Lower leg skin (tissue), 4 donors: Measurements from ENCODE around the gene GBP4. TPM values are rescaled to one million over a fixed set of nuclear protein-coding genes. Genes with fewer than 3 reads are reported as not detected.

Experiments used
- DNase-seq, 2 donors: peaks; one replicate each; pipeline ENCODE4 v3.0.0-alpha.2; 2019; ENCODE audit warnings: low spot score in 2 of 2
- H3K4me3 ChIP-seq: fragments of 200-600 bp; sonication (generic); 2 replicates; pipeline ENCODE4 v1.5.1; 2017; ENCODE audit warnings: mild to moderate bottlenecking, low read depth; ENCODE audit not compliant: poor library complexity, severe bottlenecking
- CTCF ChIP-seq, 3 donors: fragments of 450-650 bp; IDR thresholded peaks; one replicate each; pipeline ENCODE4 v1.5.1; 2016; ENCODE audit warnings: antibody characterized with exemption in 3 of 3, mild to moderate bottlenecking in 3 of 3, moderate library complexity in 2 of 3
- POLR2A ChIP-seq, 2 donors: fragments of 450-650 bp; IDR thresholded peaks; one replicate each; pipeline ENCODE4 v1.6.1; 2016 to 2017; ENCODE audit warnings: antibody characterized with exemption in 2 of 2, mild to moderate bottlenecking in 1 of 2, moderate library complexity in 1 of 2
- WGBS, 2 donors: methylation state at CpG; one replicate each; pipeline ENCODE4 v1.1.5; 2018; 5-methylcytosine and 5-hydroxymethylcytosine counted together
- intact Hi-C: fragments of 100-400 bp; cut with DNase I; formaldehyde crosslinking; loops from one replicate; pipeline ENCODE4 v1.15.0; 2023; ENCODE audit warnings: low total_unique reads
- total RNA-seq, 4 donors: library from RNA; depleted of rRNA; stranded (reverse); fragments of >200 nt; gene quantifications; one replicate each; pipeline ENCODE4 v1.1.0, GENCODE V29; 2016

Gene GBP4
- total RNA-seq, 4 donors from 2014 or later = 0.46 to 4.6 (median 3.2) TPM

GRCh38 chr1:89211035-89211634 lies 12.4 kb upstream of the GBP4 start:
- no peak for TF ChIP-seq POLR2A (IDR thresholded peaks at IDR 0.05)
- TF ChIP-seq CTCF (IDR thresholded peaks at IDR 0.05) = no peak
- no peak overlapping the region for H3K4me3 ChIP-seq
- WGBS, 2 donors = 86 to 92% methylated on average over 1 of the region's 1 CpG
- intact Hi-C loops = no loop called here
- DNase-seq = no peak

- TF ChIP-seq POLR2A (IDR thresholded peaks at IDR 0.05) (no peak), CTCF (IDR thresholded peaks at IDR 0.05) (no peak)
- 83 to 93% methylated on average over 3 of the region's 3 CpGs for WGBS, 2 donors
- H3K4me3 ChIP-seq = no peak overlapping the region
- intact Hi-C loops = no loop called here
- DNase-seq = no peak
Measured at GRCh38 chr1:89206373-89206772, 7.6 kb upstream of the GBP4 start.

- no peak overlapping the region for H3K4me3 ChIP-seq
- DNase-seq = no peak
- intact Hi-C loops = no loop called here
Measured at GRCh38 chr1:89203166-89203565, 4.4 kb upstream of the GBP4 start.

GRCh38 chr1:89201106-89201794 lies 2.5 kb upstream of the GBP4 start:
- 83 to 90% methylated on average over 4 of the region's 4 CpGs for WGBS, 2 donors
- H3K4me3 ChIP-seq = no peak overlapping the region
- TF ChIP-seq CTCF (IDR thresholded peaks at IDR 0.05) = no peak
- no peak for TF ChIP-seq POLR2A (IDR thresholded peaks at IDR 0.05)
- intact Hi-C loops = no loop called here
- DNase-seq = no peak

More at GRCh38 chr1:89203166-89203565, 4.4 kb upstream of the GBP4 start:
- 97% methylated on average over 1 of the region's 1 CpG for WGBS, 2 donors
- TF ChIP-seq CTCF (IDR thresholded peaks at IDR 0.05) = no peak
- no peak for TF ChIP-seq POLR2A (IDR thresholded peaks at IDR 0.05)

GRCh38 chr1:89200663-89201062 lies 1.9 kb upstream of the GBP4 start:
- TF ChIP-seq CTCF (IDR thresholded peaks at IDR 0.05) (no peak), POLR2A (IDR thresholded peaks at IDR 0.05) (no peak)

More at GRCh38 chr1:89200663-89201062, 1.9 kb upstream of the GBP4 start:
- H3K4me3 ChIP-seq = no peak overlapping the region
- DNase-seq = no peak
- intact Hi-C loops = no loop called here
- 31 to 41% methylated on average over 2 of the region's 2 CpGs for WGBS, 2 donors
